ENCODE measurements around the gene CARF.

Gene CARF

GRCh38 chr2:202934456-202934855 lies 22.4 kb downstream of the CARF start:
- H3K79me2 ChIP-seq (ENCODE audit: insufficient read depth, low read length): no peaks in the 10 kb centered on the region
- no peaks in the 10 kb centered on the region for H3K27me3 ChIP-seq (ENCODE audit: low read length)
- H4K20me1 ChIP-seq (ENCODE audit: low read depth, low read length): no peaks in the 10 kb centered on the region
- no peak overlapping the region for H3K4me2 ChIP-seq (ENCODE audit: low read depth, low read length, poor library complexity, severe bottlenecking)
- H3K4me3 ChIP-seq (ENCODE audit: insufficient read depth, low read length, poor library complexity, severe bottlenecking): no peak overlapping the region
- TF ChIP-seq CTCF (IDR thresholded peaks at IDR 0.05; ENCODE audit: insufficient read depth, low read length, poor library complexity, severe bottlenecking) (no peak), EZH2phosphoT487 (conservative IDR thresholded peaks at IDR 0.05; ENCODE audit: low read length) (no peak)
- H2AFZ ChIP-seq (ENCODE audit: low read depth, low read length, severe bottlenecking): no peak overlapping the region
- H3F3A ChIP-seq (ENCODE audit: insufficient read depth): no peaks in the 10 kb centered on the region
- no peaks in the 10 kb centered on the region for H3K9me3 ChIP-seq (ENCODE audit: insufficient read depth, low read length)
- no peak overlapping the region for H3K9ac ChIP-seq (ENCODE audit: low read length)
- H3K36me3 ChIP-seq (ENCODE audit: low read length): no peaks in the 10 kb centered on the region
- no peaks in the 10 kb centered on the region for H3K9me2 ChIP-seq (replicated peaks; ENCODE audit: insufficient read depth, low read length)
- H3K27ac ChIP-seq (ENCODE audit: low read depth, low read length): no peak overlapping the region

- Histone ChIP-seq H3K9me2 (replicated peaks; ENCODE audit: insufficient read depth, low read length) (no peaks in the 10 kb centered on the region), H3K9ac (ENCODE audit: low read length) (no peak overlapping the region), H3K9me3 (ENCODE audit: insufficient read depth, low read length) (no peaks in the 10 kb centered on the region), H3K4me3 (ENCODE audit: insufficient read depth, low read length, poor library complexity, severe bottlenecking) (no peak overlapping the region), H3F3A (ENCODE audit: insufficient read depth) (no peaks in the 10 kb centered on the region; the same call in 1 of the 2 replicates), H3K79me2 (ENCODE audit: insufficient read depth, low read length) (no peaks in the 10 kb centered on the region), H2AFZ (ENCODE audit: low read depth, low read length, severe bottlenecking) (no peak overlapping the region), H3K27ac (ENCODE audit: low read depth, low read length) (no peak overlapping the region), H4K20me1 (ENCODE audit: low read depth, low read length) (no peaks in the 10 kb centered on the region), H3K27me3 (ENCODE audit: low read length) (no peaks in the 10 kb centered on the region), H3K36me3 (ENCODE audit: low read length) (peaks cover 3% of the 10 kb centered on the region; the same call in 1 of the 2 replicates), H3K4me2 (ENCODE audit: low read depth, low read length, poor library complexity, severe bottlenecking) (no peak overlapping the region)
- TF ChIP-seq EZH2phosphoT487 (conservative IDR thresholded peaks at IDR 0.05; ENCODE audit: low read length) (no peak), CTCF (IDR thresholded peaks at IDR 0.05; ENCODE audit: insufficient read depth, low read length, poor library complexity, severe bottlenecking) (no peak)
These were observed 26.9 kb downstream of the CARF start for GRCh38 chr2:202938960-202939359.

DNA sequence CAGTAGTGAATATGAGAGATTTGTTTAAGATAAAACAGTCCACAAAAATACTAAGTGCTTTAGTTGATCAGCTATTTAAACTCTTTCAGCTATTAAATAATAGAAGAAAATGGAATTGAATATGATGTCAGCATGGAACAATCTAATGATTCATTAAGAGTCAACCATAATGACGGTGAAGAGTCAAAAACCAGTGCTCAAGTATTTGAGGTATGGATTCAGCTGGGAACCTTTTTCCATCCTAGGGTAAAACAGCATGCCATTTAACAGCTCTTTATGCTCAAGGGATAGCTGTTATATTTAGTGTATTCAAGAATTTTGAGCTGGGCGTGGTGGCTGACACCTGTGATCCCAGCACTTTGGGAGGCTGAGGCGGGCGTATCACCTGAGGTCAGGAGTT lies 29.7 kb downstream of the CARF start:
- H3K4me2 ChIP-seq (ENCODE audit: low read depth, low read length, poor library complexity, severe bottlenecking): no peak overlapping the region
- no peaks in the 10 kb centered on the region for H3K79me2 ChIP-seq (ENCODE audit: insufficient read depth, low read length)
- H4K20me1 ChIP-seq (ENCODE audit: low read depth, low read length): no peaks in the 10 kb centered on the region
- no peaks in the 10 kb centered on the region for H3K9me2 ChIP-seq (replicated peaks; ENCODE audit: insufficient read depth, low read length)
- no peaks in the 10 kb centered on the region for H3K9me3 ChIP-seq (ENCODE audit: insufficient read depth, low read length)
- H3K27ac ChIP-seq (ENCODE audit: low read depth, low read length): no peak overlapping the region
- no peak overlapping the region for H3K9ac ChIP-seq (ENCODE audit: low read length)
- peaks cover 13% of the 10 kb centered on the region; the same call in 1 of the 2 replicates for H3K36me3 ChIP-seq (ENCODE audit: low read length)
- H3K27me3 ChIP-seq (ENCODE audit: low read length): no peaks in the 10 kb centered on the region
- no peak overlapping the region for H2AFZ ChIP-seq (ENCODE audit: low read depth, low read length, severe bottlenecking)
- H3K4me3 ChIP-seq (ENCODE audit: insufficient read depth, low read length, poor library complexity, severe bottlenecking): no peak overlapping the region
- no peaks in the 10 kb centered on the region; the same call in 1 of the 2 replicates for H3F3A ChIP-seq (ENCODE audit: insufficient read depth)
- TF ChIP-seq EZH2phosphoT487 (conservative IDR thresholded peaks at IDR 0.05; ENCODE audit: low read length) (no peak), CTCF (IDR thresholded peaks at IDR 0.05; ENCODE audit: insufficient read depth, low read length, poor library complexity, severe bottlenecking) (no peak)
